Superior temporal gyrus (tissue), 1 donor: ENCODE measurements around the gene ZNHIT1.
"Not testable (repeated sequence)": the region's sequence is repeated elsewhere in the genome, so short reads cannot be mapped to it uniquely, and the experiment has no call there.

Experiments
- DNase-seq: peaks from one replicate; pipeline ENCODE4 v3.0.0-alpha.2; 2016; ENCODE audit errors: extremely low spot score

Gene ZNHIT1

GRCh38 chr7:101186844-101187428 lies 31.0 kb upstream of the ZNHIT1 start:
- DNase-seq, result no peak

GRCh38 chr7:101189109-101189508 lies 28.9 kb upstream of the ZNHIT1 start:
- no peak for DNase-seq

- no peak for DNase-seq
Measured at GRCh38 chr7:101195884-101196283, 22.1 kb upstream of the ZNHIT1 start.

GRCh38 chr7:101197991-101198390 lies 20.0 kb upstream of the ZNHIT1 start:
- no peak for DNase-seq

DNA sequence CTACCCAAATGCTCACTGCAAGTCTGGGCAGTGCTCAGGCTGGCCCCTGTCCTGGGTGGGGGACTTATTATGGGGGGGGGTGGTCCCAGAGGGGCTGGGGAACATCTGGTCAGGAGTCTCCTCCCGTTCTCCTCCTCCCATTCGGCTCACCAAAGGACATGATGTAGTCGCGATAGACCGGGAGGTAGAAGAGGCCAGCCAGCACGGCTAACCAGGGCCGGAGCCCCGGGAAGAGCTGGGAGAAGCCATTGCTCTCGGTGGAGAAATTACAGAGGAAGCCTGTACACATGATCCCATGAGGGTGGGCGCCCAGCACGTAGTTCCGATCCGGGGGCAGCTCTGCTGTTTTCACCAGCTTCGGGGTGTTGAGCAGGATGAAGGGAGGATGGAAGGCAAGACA lies 19.5 kb upstream of the ZNHIT1 start:
- DNase-seq, result no peak

DNA sequence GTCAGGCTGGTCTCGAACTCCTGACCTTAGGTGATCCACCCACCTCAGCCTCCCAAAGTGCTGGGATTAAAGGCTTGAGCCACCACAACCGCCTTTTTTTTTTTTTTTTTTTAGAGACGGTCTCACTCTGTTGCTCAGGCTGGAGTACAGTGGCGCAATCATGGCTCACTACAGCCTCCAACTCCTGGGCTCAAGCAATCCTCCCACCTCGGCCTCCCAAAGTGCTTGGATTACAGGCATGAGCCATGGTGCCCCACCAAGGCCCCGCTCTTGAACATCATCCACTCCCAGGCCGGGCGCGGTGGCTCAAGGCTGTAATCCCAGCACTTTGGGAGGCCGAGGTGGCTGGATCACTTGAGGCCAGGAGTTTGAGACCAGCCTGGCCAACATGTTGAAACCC lies 18.4 kb upstream of the ZNHIT1 start:
- DNase-seq, result not testable (repeated sequence)

DNA sequence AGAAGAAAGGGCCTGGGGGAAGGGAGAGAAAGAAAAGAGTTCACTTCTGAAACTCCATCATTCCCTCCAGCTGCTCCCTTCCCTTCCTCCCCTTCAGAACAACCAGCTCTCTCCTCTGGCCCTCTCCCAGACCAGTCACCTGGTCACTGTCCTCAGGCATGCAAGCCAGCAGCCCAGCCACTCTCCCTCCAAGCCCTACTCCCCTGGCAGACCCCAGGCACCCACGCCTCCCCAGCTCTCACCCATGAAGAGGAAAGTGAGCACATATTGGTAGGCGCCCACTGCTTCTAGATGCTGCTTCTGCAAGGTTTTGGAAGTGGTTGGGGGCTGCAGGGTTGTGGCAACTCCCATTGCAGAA lies 17.5 kb upstream of the ZNHIT1 start:
- no peak for DNase-seq

- DNase-seq, result no peak
Measured at GRCh38 chr7:101200862-101201599, 16.9 kb upstream of the ZNHIT1 start, which contains the start of gene MOGAT3. MOGAT3 (minus strand) TSS chr7:101201036; CDS start chr7:101200854, 182 bp downstream.

DNA sequence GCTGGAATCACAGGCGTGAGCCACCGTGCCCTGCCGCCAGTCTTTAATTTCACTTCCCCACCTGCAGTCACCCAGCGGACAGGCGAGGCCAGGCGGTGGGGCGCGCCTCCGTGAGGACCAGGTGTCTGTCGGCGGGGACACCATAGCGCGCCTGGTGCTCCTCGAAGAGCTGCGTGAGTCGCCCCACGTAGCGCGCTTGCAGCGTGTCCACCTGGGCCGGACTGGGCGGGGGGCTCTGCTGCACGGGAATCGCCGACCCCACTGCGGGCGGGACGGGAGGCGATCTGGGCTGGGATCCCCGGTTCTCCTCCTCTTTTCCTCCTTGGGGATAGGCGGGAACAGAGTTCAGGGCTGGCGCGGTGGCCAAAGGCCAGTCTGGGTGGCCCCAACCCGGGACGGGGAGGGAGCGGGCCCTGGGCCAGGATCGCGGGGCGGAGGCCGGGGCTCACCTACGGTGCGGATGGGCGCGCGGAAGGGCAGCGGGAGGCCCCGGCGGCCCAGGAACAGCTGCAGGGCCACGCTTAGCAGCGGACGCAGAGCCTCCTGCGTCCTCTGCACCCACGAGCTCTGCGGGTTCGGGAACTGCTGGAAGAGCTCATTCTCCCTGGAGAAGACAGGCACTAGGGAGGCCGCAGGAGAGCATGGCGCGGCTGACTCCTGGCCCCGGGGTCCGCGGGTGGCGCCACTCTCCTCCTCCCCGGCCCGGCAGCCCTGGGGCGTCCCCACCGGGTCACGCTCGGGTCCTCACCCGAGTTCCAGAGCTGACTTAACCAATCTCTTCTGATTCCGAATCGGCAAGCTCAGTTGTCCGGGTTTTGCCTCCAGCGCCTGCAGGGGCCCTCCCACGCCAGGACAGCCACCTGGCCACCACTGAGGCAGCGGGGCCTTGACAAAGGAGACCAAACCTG lies 16.0 kb upstream of the ZNHIT1 start:
- no peak for DNase-seq

DNA sequence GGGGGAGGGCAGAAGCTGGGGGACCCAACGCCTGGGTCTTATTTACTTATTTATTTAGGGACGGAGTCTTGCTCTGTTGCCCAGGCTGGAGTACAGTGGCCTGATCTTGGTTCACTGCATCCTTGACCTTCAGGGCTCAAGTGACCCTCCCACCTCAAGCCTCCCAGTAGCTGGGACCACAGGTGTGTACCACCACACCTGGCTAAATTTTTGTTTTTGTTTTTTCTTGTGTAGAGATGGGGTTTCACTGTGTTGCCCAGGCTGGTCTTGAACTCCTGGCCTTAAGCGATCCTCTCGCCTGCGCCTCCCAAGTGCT lies 15.4 kb upstream of the ZNHIT1 start:
- no peak for DNase-seq

- DNase-seq, result not testable (repeated sequence)
Measured at GRCh38 chr7:101203740-101204738, 13.9 kb upstream of the ZNHIT1 start.

DNA sequence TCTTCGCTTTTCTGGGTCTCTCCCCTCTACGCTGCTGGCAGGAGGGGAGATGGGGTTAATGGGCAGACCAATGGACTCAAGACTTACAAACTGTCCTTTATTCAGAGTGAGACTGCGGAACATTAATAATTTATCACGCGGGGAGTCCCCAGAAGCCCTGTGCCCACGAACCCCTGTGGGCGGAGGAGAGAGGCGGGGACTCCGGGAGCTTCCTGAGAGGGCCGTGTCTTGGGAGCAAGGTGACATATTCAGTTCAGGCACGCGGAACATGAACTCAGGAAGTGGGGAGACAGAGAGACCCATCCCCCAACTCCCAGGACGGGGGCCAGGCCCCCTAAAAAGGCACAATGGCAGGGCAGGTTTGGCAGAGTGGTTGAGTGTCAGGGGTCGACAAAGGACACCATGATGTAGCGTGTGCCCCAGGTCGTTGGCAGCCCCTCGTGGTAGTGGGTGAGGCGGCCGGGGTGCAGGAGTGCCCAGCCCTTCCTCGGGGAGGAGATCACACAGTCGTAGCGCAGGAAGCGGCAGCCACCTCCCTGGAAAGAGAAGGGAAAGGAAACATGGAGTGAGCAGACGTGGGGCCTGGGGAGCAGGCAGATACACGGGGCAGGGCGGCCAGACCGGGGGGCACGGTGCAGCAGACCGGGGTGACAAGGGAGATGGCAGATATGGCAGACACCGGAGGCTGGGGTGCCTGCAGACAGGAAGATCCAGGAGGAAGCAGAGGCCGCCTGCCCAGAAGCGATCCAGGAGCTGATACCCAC lies 11.9 kb upstream of the ZNHIT1 start:
- no peak for DNase-seq

- DNase-seq, result no peak
Measured at GRCh38 chr7:101206665-101207042, 11.3 kb upstream of the ZNHIT1 start.

DNA sequence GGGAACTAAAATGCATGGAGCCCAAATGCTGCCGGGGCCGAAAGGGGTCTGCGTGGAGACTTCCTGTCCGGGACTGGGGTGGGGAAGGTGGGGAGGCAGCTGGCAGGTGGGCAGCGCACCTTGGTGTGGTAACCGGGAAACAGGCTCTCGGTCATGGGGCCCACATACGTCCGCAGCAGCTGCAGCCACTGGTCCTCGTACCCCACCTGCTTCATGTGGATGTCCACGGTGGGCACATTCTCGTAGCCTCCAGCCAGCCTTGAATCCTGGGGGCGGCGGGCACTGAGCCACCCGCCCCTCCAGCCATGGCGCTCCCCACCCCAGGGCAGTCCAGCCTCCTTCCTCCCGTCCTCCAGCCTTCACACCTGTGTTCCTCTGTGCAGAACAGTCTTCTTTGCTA lies 10.5 kb upstream of the ZNHIT1 start:
- DNase-seq, result no peak

GRCh38 chr7:101208794-101209193 lies 9.2 kb upstream of the ZNHIT1 start:
- DNase-seq, result no peak

GRCh38 chr7:101210143-101210542 lies 7.8 kb upstream of the ZNHIT1 start:
- DNase-seq, result no peak

GRCh38 chr7:101211501-101211900 lies 6.5 kb upstream of the ZNHIT1 start:
- no peak for DNase-seq

DNA sequence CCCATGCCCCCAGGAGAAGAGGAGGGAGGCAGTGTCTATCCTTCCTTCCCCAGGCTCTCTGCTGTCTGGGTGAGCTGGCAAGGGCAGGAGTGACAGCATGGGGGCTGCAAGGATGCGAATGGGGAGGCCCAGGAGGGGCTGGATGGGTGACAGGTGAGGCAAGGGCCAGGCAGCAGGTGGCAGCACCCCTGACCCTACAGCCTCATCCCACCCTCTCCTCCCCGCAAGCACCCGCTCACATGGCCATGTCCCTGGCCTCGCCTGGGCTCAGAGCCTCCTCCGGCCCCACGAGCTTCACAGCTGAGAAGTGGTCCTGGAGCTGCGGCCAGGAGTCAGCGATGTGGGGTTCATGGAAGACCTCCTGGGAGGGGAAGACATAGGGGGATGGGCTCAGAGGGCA lies 6.0 kb upstream of the ZNHIT1 start:
- no peak for DNase-seq

- no peak for DNase-seq
Measured at GRCh38 chr7:101216001-101216859, 1.7 kb upstream of the ZNHIT1 start.

DNA sequence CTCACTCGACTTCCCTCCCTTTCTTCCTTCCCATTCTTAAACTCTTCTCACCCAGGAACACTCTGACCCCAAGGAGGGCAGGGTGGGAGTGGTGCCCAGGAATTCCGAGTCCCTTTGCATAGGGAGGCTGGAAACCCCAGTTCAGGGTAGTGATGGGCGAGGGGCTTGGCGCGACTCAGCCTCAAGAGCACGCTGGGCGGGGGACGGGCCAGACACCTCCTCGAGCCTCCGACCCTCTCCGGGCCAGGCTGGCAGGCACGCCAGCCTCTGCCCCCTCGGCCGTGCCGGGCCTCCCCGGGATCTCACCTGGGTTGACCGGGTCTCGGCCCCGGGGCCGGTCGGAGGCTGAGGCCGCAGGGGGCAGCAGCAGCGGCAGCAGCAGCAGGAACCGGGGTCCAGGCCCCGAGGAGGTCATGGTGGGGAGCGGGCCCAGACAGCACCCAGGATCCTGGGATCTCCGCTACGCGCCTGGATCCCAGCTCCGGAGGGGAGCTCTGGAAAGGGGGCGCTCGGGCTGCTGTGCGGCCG lies 1.0 kb upstream of the ZNHIT1 start:
- DNase-seq, result peak; percentile 15
